ENCODE measurements around the gene CALHM6. TPM values are rescaled to one million over a fixed set of nuclear protein-coding genes. Genes with fewer than 3 reads are reported as not detected.
"Not testable (repeated sequence)": the region's sequence is repeated elsewhere in the genome, so short reads cannot be mapped to it uniquely, and the experiment has no call there.

Gene CALHM6
- total RNA-seq, 4 donors from 2014 or later, result 1.3 to 2.9 (median 2.3) TPM

GRCh38 chr6:116485559-116486184 is 24.5 kb downstream of the CALHM6 start:
- no peaks in the 10 kb centered on the region for H3K27me3 ChIP-seq
- no peak overlapping the region for H3K4me3 ChIP-seq (replicated peaks in 1 of 3)
- 54 to 66% methylated on average over 5 of the region's 5 CpGs for WGBS, 2 donors
- intact Hi-C loops (cut with DNase I), result no loop called here
- H3K36me3 ChIP-seq, result no peaks in the 10 kb centered on the region
- no peak overlapping the region for H3K27ac ChIP-seq
- H3K9me3 ChIP-seq, result no peaks in the 10 kb centered on the region
- no peak for DNase-seq
- TF ChIP-seq CTCF (IDR thresholded peaks at IDR 0.05) (no peak), POLR2A (IDR thresholded peaks at IDR 0.05) (no peak)
- H3K4me1 ChIP-seq, result no peaks in the 10 kb centered on the region

GRCh38 chr6:116491610-116492330 is 30.6 kb downstream of the CALHM6 start:
- DNase-seq, result no peak
- H3K4me1 ChIP-seq, result no peaks in the 10 kb centered on the region
- no peak overlapping the region for H3K27ac ChIP-seq
- TF ChIP-seq POLR2A (IDR thresholded peaks at IDR 0.05) (no peak), CTCF (IDR thresholded peaks at IDR 0.05) (no peak)
- no peaks in the 10 kb centered on the region for H3K9me3 ChIP-seq
- no peaks in the 10 kb centered on the region for H3K27me3 ChIP-seq
- H3K4me3 ChIP-seq (replicated peaks in 1 of 3), result no peak overlapping the region
- intact Hi-C loops (cut with DNase I), result no loop called here
- H3K36me3 ChIP-seq, result no peaks in the 10 kb centered on the region
- WGBS, 2 donors, result 83 to 86% methylated on average over 1 of the region's 1 CpG

GRCh38 chr6:116492331-116493067 is 31.3 kb downstream of the CALHM6 start:
- intact Hi-C loops (cut with DNase I), result no loop called here
- Histone ChIP-seq H3K27me3 (no peaks in the 10 kb centered on the region), H3K4me3 (replicated peaks in 1 of 3) (no peak overlapping the region), H3K9me3 (no peaks in the 10 kb centered on the region), H3K36me3 (no peaks in the 10 kb centered on the region), H3K4me1 (no peaks in the 10 kb centered on the region), H3K27ac (no peak overlapping the region)
- DNase-seq, result no peak
- TF ChIP-seq POLR2A (IDR thresholded peaks at IDR 0.05) (no peak), CTCF (IDR thresholded peaks at IDR 0.05) (no peak)
- 73 to 84% methylated on average over 6 of the region's 6 CpGs for WGBS, 2 donors

GRCh38 chr6:116495161-116495560 is 34.0 kb downstream of the CALHM6 start:
- H3K9me3 ChIP-seq; H3K4me3 ChIP-seq (replicated peaks in 1 of 3); H3K4me1 ChIP-seq; DNase-seq; H3K27ac ChIP-seq; intact Hi-C loops (cut with DNase I); H3K36me3 ChIP-seq; H3K27me3 ChIP-seq: not testable (repeated sequence)
- WGBS, 2 donors, result 98 to 100% methylated on average over 1 of the region's 1 CpG

GRCh38 chr6:116497113-116497676 is 36.0 kb downstream of the CALHM6 start:
- no peak for DNase-seq
- no peak for TF ChIP-seq POLR2A (IDR thresholded peaks at IDR 0.05)
- TF ChIP-seq CTCF (IDR thresholded peaks at IDR 0.05), result no peak
- WGBS, 2 donors, result 72 to 76% methylated on average over 3 of the region's 3 CpGs

More at GRCh38 chr6:116497113-116497676, 36.0 kb downstream of the CALHM6 start:
- H3K9me3 ChIP-seq, result no peaks in the 10 kb centered on the region
- intact Hi-C loops (cut with DNase I), result no loop called here
- H3K4me1 ChIP-seq, result no peaks in the 10 kb centered on the region
- H3K4me3 ChIP-seq (replicated peaks in 1 of 3), result no peak overlapping the region
- no peaks in the 10 kb centered on the region for H3K27me3 ChIP-seq
- no peaks in the 10 kb centered on the region for H3K36me3 ChIP-seq
- H3K27ac ChIP-seq, result no peak overlapping the region

All from thyroid gland (tissue), 4 donors.